Measurements from ENCODE around the gene CERS4.

DNA sequence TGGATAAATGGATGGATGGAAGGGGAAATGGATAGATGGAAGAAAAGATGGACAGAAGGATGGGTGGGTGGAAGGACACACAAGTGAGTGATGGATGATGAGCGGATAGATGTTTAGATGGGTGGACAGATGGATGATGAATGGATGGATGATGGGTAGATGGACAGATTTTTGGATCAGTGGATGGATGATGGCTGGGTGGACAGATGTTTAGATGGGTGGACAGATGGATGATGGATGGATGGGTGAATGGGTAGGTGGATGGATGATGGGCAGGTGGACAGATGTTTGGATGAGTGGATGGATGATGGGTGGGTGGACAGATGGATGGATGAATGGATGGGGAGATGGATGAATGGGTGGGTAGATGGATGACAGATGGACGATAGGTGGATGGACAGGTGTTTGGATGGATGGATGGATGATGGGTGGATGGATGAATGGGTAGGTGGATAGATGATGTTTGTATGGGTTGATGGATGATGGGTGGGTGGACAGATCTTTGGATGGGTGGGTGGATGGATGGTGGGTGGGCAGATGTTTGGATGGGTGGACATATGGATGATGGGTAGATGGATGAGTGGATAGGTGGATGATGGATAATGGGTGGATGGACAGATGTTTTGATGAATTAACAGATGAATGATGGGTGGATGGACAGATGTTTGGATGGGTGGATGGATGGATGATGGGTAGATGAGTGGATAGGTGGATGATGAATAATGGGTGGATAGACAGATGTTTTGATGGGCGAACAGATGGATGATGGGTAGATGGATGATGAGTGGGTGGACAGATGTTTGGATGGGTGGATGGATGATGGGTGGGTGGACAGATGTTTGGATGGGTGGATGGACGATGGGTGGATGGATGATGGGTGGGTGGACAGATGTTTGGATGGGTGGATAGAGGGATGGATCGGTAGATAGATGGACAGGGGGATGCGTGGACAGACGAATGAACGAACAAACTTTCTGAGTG lies 39.5 kb downstream of the CERS4 start:
- TF ChIP-seq CTCF (IDR thresholded peaks at IDR 0.05) (no peak), POLR2A (IDR thresholded peaks at IDR 0.05) (no peak)

All from upper lobe of left lung (tissue), 4 donors.